CD4-positive, alpha-beta memory T cell (primary cell): ENCODE data around the gene SYNPO2. TPM values are rescaled to one million over a fixed set of nuclear protein-coding genes. Genes with fewer than 3 reads are reported as not detected.
"Not testable (repeated sequence)": the region's sequence is repeated elsewhere in the genome, so short reads cannot be mapped to it uniquely, and the experiment has no call there.

Source experiments
- CTCF ChIA-PET: fragments of 350-600 bp; sonication (Branson Sonifier 250); formaldehyde crosslinking; loops from one replicate; lab custom pipeline; 2021; ENCODE audit warnings: inconsistent platforms; ENCODE audit not compliant: partially characterized antibody; lab: Charles Lee
- POLR2A ChIA-PET: fragments of 350-600 bp; sonication (Branson Sonifier 250); formaldehyde crosslinking; loops from one replicate; lab custom pipeline; 2021; ENCODE audit not compliant: partially characterized antibody; lab: Charles Lee
- DNase-seq, 5 donors: peaks; one replicate each; pipeline versions ENCODE4 v3.0.0 to v3.0.0-alpha.2; 2020 to 2022; ENCODE audit warnings: mixed read lengths in 1 of 5
- H3K27ac ChIP-seq: one replicate; pipeline ENCODE4 v1.7.0; 2013; ENCODE audit warnings: low read depth, low read length
- H3K27me3 ChIP-seq: 2 replicates; pipeline ENCODE4 v1.7.0; 2013; ENCODE audit warnings: mild to moderate bottlenecking, low read length, moderate library complexity; ENCODE audit not compliant: insufficient read depth
- H3K36me3 ChIP-seq: 2 replicates; pipeline ENCODE4 v1.7.0; 2013; ENCODE audit warnings: mild to moderate bottlenecking, low read length, moderate library complexity; ENCODE audit not compliant: insufficient read depth
- H3K4me1 ChIP-seq: 2 replicates; pipeline ENCODE4 v1.7.0; 2013; ENCODE audit warnings: mild to moderate bottlenecking, low read length, moderate library complexity; ENCODE audit not compliant: insufficient read depth
- H3K4me3 ChIP-seq, 2 donors: one replicate each; pipeline ENCODE4 v1.7.0; 2013; ENCODE audit warnings: low read length in 2 of 2, mild to moderate bottlenecking in 1 of 2
- H3K9me3 ChIP-seq, 2 donors: one replicate each; pipeline ENCODE4 v1.7.0; 2013; ENCODE audit warnings: low read length in 2 of 2, control low read depth in 1 of 2; ENCODE audit not compliant: control insufficient read depth in 1 of 2
- H3K27ac Mint-ChIP-seq, 7 donors: one replicate each; pipeline ENCODE4 v1.8.0; 2020 to 2021; ENCODE audit warnings: mixed read lengths in 7 of 7, mild to moderate bottlenecking in 6 of 7, inconsistent platforms in 3 of 7, moderate library complexity in 3 of 7
- H3K27me3 Mint-ChIP-seq, 2 donors: one replicate each; pipeline ENCODE4 v1.8.0; 2020 to 2021; ENCODE audit warnings: mixed read lengths in 2 of 2
- H3K36me3 Mint-ChIP-seq, 2 donors: one replicate each; pipeline ENCODE4 v1.8.0; 2020 to 2021; ENCODE audit warnings: mixed read lengths in 2 of 2, inconsistent platforms in 1 of 2, mild to moderate bottlenecking in 1 of 2
- H3K4me1 Mint-ChIP-seq, 4 donors: one replicate each; pipeline ENCODE4 v1.8.0; 2020 to 2021; ENCODE audit warnings: mixed read lengths in 4 of 4, mild to moderate bottlenecking in 1 of 4
- H3K4me3 Mint-ChIP-seq, 8 donors: one replicate each; pipeline ENCODE4 v1.8.0; 2020 to 2021; ENCODE audit warnings: mixed read lengths in 8 of 8, mild to moderate bottlenecking in 7 of 8, moderate library complexity in 6 of 8, inconsistent platforms in 3 of 8
- H3K9me3 Mint-ChIP-seq, 8 donors: one replicate each; pipeline ENCODE4 v1.8.0; 2020 to 2021; ENCODE audit warnings: mixed read lengths in 8 of 8, mild to moderate bottlenecking in 5 of 8, inconsistent platforms in 3 of 8, moderate library complexity in 1 of 8
- intact Hi-C: fragments of 100-400 bp; cut with micrococcal nuclease; formaldehyde crosslinking; loops from one replicate; pipeline ENCODE4 v1.15.1; 2023
- polyA plus RNA-seq, 2 donors: library from polyadenylated mRNA; unstranded; fragments of 300-500 nt; fragmentation: Illumina TruSeq; gene quantifications; one replicate each; pipeline ENCODE4 v1.2.3, GENCODE V29; 2021
- total RNA-seq, 2 experiments: library from RNA; stranded (reverse); gene quantifications; one replicate each; pipeline ENCODE4 v1.2.3, GENCODE V29; 2021

Gene SYNPO2
- total and polyA plus RNA-seq, 4 experiments from 2014 or later = 0.04 to 1.4 (median 0.84) TPM

GRCh38 chr4:119020158-119020557 is 131.5 kb downstream of the SYNPO2 start:
- Mint-ChIP-seq H3K9me3 (peaks cover 0 to 6% (median 0%) of the 10 kb centered on the region in 8 donors), H3K27ac (no peak overlapping the region), H3K36me3 (no peaks in the 10 kb centered on the region), H3K27me3 (peaks cover 10 to 16% of the 10 kb centered on the region in 2 donors), H3K4me3 (no peak overlapping the region), H3K4me1 (no peaks in the 10 kb centered on the region)
- Histone ChIP-seq H3K27ac (no peak overlapping the region), H3K27me3 (no peaks in the 10 kb centered on the region), H3K9me3 (no peaks in the 10 kb centered on the region), H3K4me3 (no peak overlapping the region), H3K4me1 (no peaks in the 10 kb centered on the region), H3K36me3 (no peaks in the 10 kb centered on the region)
- intact Hi-C loops = no loop called here
- ChIA-PET CTCF (no interaction called here), POLR2A (no interaction called here)
- DNase-seq = no peak

DNA sequence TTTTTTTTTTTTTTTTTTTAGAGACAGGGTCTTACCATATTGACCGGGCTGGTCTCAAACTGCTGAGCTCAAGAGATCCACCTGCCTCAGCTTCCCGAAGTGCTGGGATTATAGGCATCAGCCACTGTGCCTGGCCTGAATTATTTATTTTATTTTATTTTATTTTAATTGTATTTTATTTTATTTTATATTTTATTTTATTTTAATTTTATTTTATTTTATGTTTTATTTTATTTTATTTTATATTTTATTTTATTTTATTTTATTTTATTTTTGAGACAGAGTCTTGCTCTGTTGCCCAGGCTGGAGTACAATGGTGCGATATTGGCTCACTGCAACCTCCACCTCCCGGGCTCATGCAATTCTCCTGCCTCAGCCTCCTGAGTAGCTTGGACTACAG is 133.9 kb downstream of the SYNPO2 start:
- H3K4me1 Mint-ChIP-seq, H3K4me3 ChIP-seq, H3K27me3 ChIP-seq, intact Hi-C loops, H3K9me3 ChIP-seq, H3K4me3 Mint-ChIP-seq, H3K27ac Mint-ChIP-seq, H3K9me3 Mint-ChIP-seq, H3K36me3 Mint-ChIP-seq, DNase-seq, H3K36me3 ChIP-seq, POLR2A ChIA-PET, H3K4me1 ChIP-seq, H3K27ac ChIP-seq: not testable (repeated sequence)
- CTCF ChIA-PET = interaction anchor here (0.9 kb wide), 1 partner anchor 20 kb away, joined by 3 read pairs; no protein-coding TSS in a partner anchor
- H3K27me3 Mint-ChIP-seq = peaks cover 10 to 14% of the 10 kb centered on the region in 2 donors

- H3K27me3 Mint-ChIP-seq = peaks cover 4 to 9% of the 10 kb centered on the region in 2 donors
- ChIA-PET POLR2A (no interaction called here), CTCF (interaction anchor here (3.2 kb wide), 1 partner anchor 18 kb away, joined by 13 read pairs; no protein-coding TSS in a partner anchor)
Observed at GRCh38 chr4:119024102-119024501, 135.4 kb downstream of the SYNPO2 start.

GRCh38 chr4:119025420-119025819 is 136.8 kb downstream of the SYNPO2 start:
- DNase-seq = no peak
- Mint-ChIP-seq H3K4me1 (no peaks in the 10 kb centered on the region), H3K27ac (no peak overlapping the region), H3K4me3 (no peak overlapping the region), H3K27me3 (peaks cover 3 to 9% of the 10 kb centered on the region in 2 donors), H3K9me3 (no peaks in the 10 kb centered on the region), H3K36me3 (no peaks in the 10 kb centered on the region)
- CTCF ChIA-PET = interaction anchor here (3.2 kb wide), 1 partner anchor 17 kb away, joined by 13 read pairs; no protein-coding TSS in a partner anchor
- no peaks in the 10 kb centered on the region for H3K27me3 ChIP-seq
- no peak overlapping the region for H3K27ac ChIP-seq
- H3K4me1 ChIP-seq = no peaks in the 10 kb centered on the region
- intact Hi-C loops = no loop called here
- H3K9me3 ChIP-seq = no peaks in the 10 kb centered on the region
- no peak overlapping the region for H3K4me3 ChIP-seq
- POLR2A ChIA-PET = no interaction called here
- no peaks in the 10 kb centered on the region for H3K36me3 ChIP-seq

More at GRCh38 chr4:119024102-119024501, 135.4 kb downstream of the SYNPO2 start:
- Mint-ChIP-seq H3K27ac (no peak overlapping the region), H3K36me3 (no peaks in the 10 kb centered on the region), H3K4me3 (no peak overlapping the region), H3K4me1 (no peaks in the 10 kb centered on the region), H3K9me3 (no peaks in the 10 kb centered on the region)
- DNase-seq = no peak
- intact Hi-C loops = no loop called here
- H3K9me3 ChIP-seq = no peaks in the 10 kb centered on the region
- no peaks in the 10 kb centered on the region for H3K4me1 ChIP-seq
- H3K4me3 ChIP-seq = no peak overlapping the region
- H3K27ac ChIP-seq = no peak overlapping the region
- no peaks in the 10 kb centered on the region for H3K36me3 ChIP-seq
- H3K27me3 ChIP-seq = no peaks in the 10 kb centered on the region

DNA sequence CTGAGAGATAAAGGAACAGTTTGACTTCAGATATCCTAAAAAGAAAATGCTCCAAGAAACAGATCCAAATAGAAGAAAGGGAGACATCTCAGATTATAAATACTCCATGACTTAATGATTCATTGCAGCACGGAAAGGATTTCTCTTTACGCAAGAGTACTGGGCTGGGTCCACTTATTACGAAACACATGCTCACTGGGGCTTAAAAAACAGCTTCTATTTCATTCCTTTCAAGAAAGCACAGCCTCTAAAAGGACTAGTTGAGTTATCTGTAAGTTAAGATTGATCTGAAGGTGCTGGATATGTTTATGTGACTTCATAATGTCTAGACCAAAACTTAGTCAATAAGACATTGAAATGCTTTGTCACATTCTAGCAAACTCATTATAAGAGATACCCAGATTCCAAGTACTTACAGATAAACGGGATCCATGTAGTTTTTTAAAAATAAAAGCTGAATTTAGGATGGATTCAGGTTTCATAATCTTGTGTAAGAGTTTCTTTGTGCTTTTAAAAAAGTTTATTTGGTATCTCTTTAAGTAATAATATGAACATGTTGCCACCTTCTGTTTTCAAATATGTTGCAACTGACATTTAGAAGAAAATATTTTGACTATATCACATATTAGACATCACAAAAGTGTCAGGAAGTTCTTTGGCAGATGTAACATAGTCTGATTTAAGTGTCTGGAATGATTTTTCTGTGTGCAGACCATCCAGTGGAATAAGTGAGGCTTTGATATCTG is 137.4 kb downstream of the SYNPO2 start:
- ChIA-PET POLR2A (no interaction called here), CTCF (interaction anchor here (0.7 to 3.2 kb wide), 2 partner anchors 16 to 194 kb away, joined by 3 to 13 read pairs; no protein-coding TSS in a partner anchor)
- H3K4me1 Mint-ChIP-seq = no peaks in the 10 kb centered on the region

GRCh38 chr4:119026662-119027444 is 138.2 kb downstream of the SYNPO2 start:
- H3K9me3 Mint-ChIP-seq = no peaks in the 10 kb centered on the region
- Histone ChIP-seq H3K4me3 (no peak overlapping the region), H3K27ac (no peak overlapping the region), H3K4me1 (no peaks in the 10 kb centered on the region), H3K36me3 (no peaks in the 10 kb centered on the region), H3K27me3 (no peaks in the 10 kb centered on the region), H3K9me3 (no peaks in the 10 kb centered on the region)
- DNase-seq = no peak
- H3K27ac Mint-ChIP-seq = no peak overlapping the region
- no peaks in the 10 kb centered on the region for H3K36me3 Mint-ChIP-seq
- intact Hi-C loops = no loop called here
- CTCF ChIA-PET = interaction anchor here (0.7 kb wide), 1 partner anchor 195 kb away, joined by 3 read pairs; no protein-coding TSS in a partner anchor
- no peaks in the 10 kb centered on the region for H3K4me1 Mint-ChIP-seq
- POLR2A ChIA-PET = no interaction called here
- H3K27me3 Mint-ChIP-seq = peaks cover 3 to 9% of the 10 kb centered on the region in 2 donors
- H3K4me3 Mint-ChIP-seq = no peak overlapping the region

More for the DNA sequence above, 137.4 kb downstream of the SYNPO2 start:
- Histone ChIP-seq H3K27me3 (no peaks in the 10 kb centered on the region), H3K9me3 (no peaks in the 10 kb centered on the region), H3K27ac (no peak overlapping the region), H3K4me1 (no peaks in the 10 kb centered on the region), H3K4me3 (no peak overlapping the region), H3K36me3 (no peaks in the 10 kb centered on the region)
- Mint-ChIP-seq H3K27me3 (peaks cover 3 to 9% of the 10 kb centered on the region in 2 donors), H3K36me3 (no peaks in the 10 kb centered on the region), H3K27ac (no peak overlapping the region), H3K9me3 (no peaks in the 10 kb centered on the region), H3K4me3 (no peak overlapping the region)
- intact Hi-C loops = no loop called here
- no peak for DNase-seq

- Mint-ChIP-seq H3K4me1 (no peaks in the 10 kb centered on the region), H3K36me3 (no peaks in the 10 kb centered on the region), H3K9me3 (no peaks in the 10 kb centered on the region), H3K27me3 (peaks cover 2 to 9% of the 10 kb centered on the region in 2 donors), H3K27ac (no peak overlapping the region), H3K4me3 (no peak overlapping the region)
- Histone ChIP-seq H3K36me3 (no peaks in the 10 kb centered on the region), H3K4me3 (no peak overlapping the region), H3K4me1 (no peaks in the 10 kb centered on the region), H3K27ac (no peak overlapping the region), H3K9me3 (no peaks in the 10 kb centered on the region), H3K27me3 (no peaks in the 10 kb centered on the region)
- DNase-seq = no peak
- ChIA-PET CTCF (interaction anchor here (1.9 kb wide), 1 partner anchor 14 kb away, joined by 4 read pairs; no protein-coding TSS in a partner anchor), POLR2A (no interaction called here)
- intact Hi-C loops = no loop called here
Observed at GRCh38 chr4:119027811-119028210, 139.2 kb downstream of the SYNPO2 start.
